Neuronal stem cell (in vitro differentiated cells): ENCODE results near the gene CMTM5.
A peak's percentile ranks its signal among the peaks of the same experiment; 100 is the strongest.

ENCODE experiments used
- DNase-seq: peaks from one replicate; pipeline ENCODE4 v3.0.0-alpha.2; 2013; ENCODE audit warnings: low spot score
- H2AFZ ChIP-seq: one replicate; pipeline ENCODE4 v1.6.1; 2013; ENCODE audit warnings: mild to moderate bottlenecking, low read length, inconsistent platforms
- H2AK5ac ChIP-seq: 2 replicates; pipeline ENCODE4 v1.6.1; 2013; ENCODE audit warnings: low read depth, mild to moderate bottlenecking, inconsistent platforms, low read length, moderate library complexity, mixed read lengths
- H2BK120ac ChIP-seq: 2 replicates; pipeline ENCODE4 v1.6.1; 2013; ENCODE audit warnings: low read depth, mild to moderate bottlenecking, inconsistent platforms, low read length, moderate library complexity, mixed read lengths
- H2BK12ac ChIP-seq: one replicate; pipeline ENCODE4 v1.6.1; 2013; ENCODE audit warnings: low read length, inconsistent platforms
- H2BK15ac ChIP-seq: 2 replicates; pipeline ENCODE4 v1.6.1; 2013; ENCODE audit warnings: mild to moderate bottlenecking, low read length, inconsistent platforms, mixed read lengths
- H2BK5ac ChIP-seq: one replicate; pipeline ENCODE4 v1.6.1; 2013; ENCODE audit warnings: inconsistent platforms, mild to moderate bottlenecking, low read length, moderate library complexity
- H3K14ac ChIP-seq: one replicate; pipeline ENCODE4 v1.6.1; 2013; ENCODE audit warnings: low read length, inconsistent platforms
- H3K18ac ChIP-seq: 2 replicates; pipeline ENCODE4 v1.6.1; 2013; ENCODE audit warnings: low read length, inconsistent platforms
- H3K23ac ChIP-seq: 2 replicates; pipeline ENCODE4 v1.6.1; 2013; ENCODE audit warnings: low read depth, mild to moderate bottlenecking, mixed read lengths, low read length, inconsistent platforms; ENCODE audit not compliant: poor library complexity
- H3K27ac ChIP-seq: replicated peaks from 3 replicates; pipeline ENCODE4 v1.5.1; 2013; ENCODE audit warnings: low read length, inconsistent platforms
- H3K27me3 ChIP-seq, 3 experiments: 2 replicates each; pipeline ENCODE4 v1.6.1; 2013; ENCODE audit warnings: low read length in 3 of 3, mild to moderate bottlenecking in 2 of 3, inconsistent platforms in 1 of 3, low read depth in 1 of 3, mixed read lengths in 1 of 3, moderate library complexity in 1 of 3; ENCODE audit not compliant: control insufficient read depth in 3 of 3, insufficient read depth in 3 of 3
- H3K36me3 ChIP-seq, 2 donors: replicated peaks in 1 of 2; 2 replicates each; pipeline ENCODE4 v1.6.1; 2013; ENCODE audit warnings: low read length in 2 of 2; ENCODE audit not compliant: control insufficient read depth in 2 of 2, insufficient read depth in 2 of 2
- H3K4ac ChIP-seq: 2 replicates; pipeline ENCODE4 v1.6.1; 2013; ENCODE audit warnings: inconsistent platforms, mild to moderate bottlenecking, low read length, moderate library complexity
- H3K4me1 ChIP-seq, 2 donors: 1 replicate in 1 of 2; 2 replicates in 1 of 2; pipeline ENCODE4 v1.6.1; 2013; ENCODE audit warnings: low read length in 2 of 2, low read depth in 1 of 2; ENCODE audit not compliant: control insufficient read depth in 2 of 2, insufficient read depth in 1 of 2
- H3K4me2 ChIP-seq: one replicate; pipeline ENCODE4 v1.6.1; 2013; ENCODE audit warnings: mild to moderate bottlenecking, low read length, inconsistent platforms; ENCODE audit not compliant: insufficient read depth, poor library complexity, severe bottlenecking
- H3K4me3 ChIP-seq, 2 donors: 2 replicates each; pipeline ENCODE4 v1.5.1; 2013; ENCODE audit warnings: low read length in 2 of 2, mild to moderate bottlenecking in 2 of 2, inconsistent platforms in 1 of 2, moderate library complexity in 1 of 2
- H3K79me1 ChIP-seq: one replicate; pipeline ENCODE4 v1.6.1; 2013; ENCODE audit warnings: low read depth, mild to moderate bottlenecking, inconsistent platforms, low read length, moderate library complexity
- H3K9ac ChIP-seq: one replicate; pipeline ENCODE4 v1.6.1; 2013; ENCODE audit warnings: mild to moderate bottlenecking, low read depth, low read length, inconsistent platforms; ENCODE audit not compliant: poor library complexity
- H3K9me3 ChIP-seq, 2 donors: replicated peaks in 1 of 2; 2 replicates each; pipeline versions ENCODE3 to v1.6.1; 2013; ENCODE audit warnings: low read length in 2 of 2, mild to moderate bottlenecking in 2 of 2, inconsistent platforms in 1 of 2, low read depth in 1 of 2, mixed read lengths in 1 of 2, moderate library complexity in 1 of 2; ENCODE audit not compliant: control insufficient read depth in 2 of 2, insufficient read depth in 1 of 2
- H4K8ac ChIP-seq: one replicate; pipeline ENCODE4 v1.6.1; 2013; ENCODE audit warnings: low read depth, mild to moderate bottlenecking, inconsistent platforms, low read length, moderate library complexity
- H4K91ac ChIP-seq: one replicate; pipeline ENCODE4 v1.6.1; 2013; ENCODE audit warnings: low read length, low read depth, mild to moderate bottlenecking, inconsistent platforms; ENCODE audit not compliant: poor library complexity
- WGBS, 2 donors: extraction: QIAGEN DNeasy Blood & Tissue Kit; methylation state at CpG; one replicate each; pipeline ENCODE4 v1.1.7; 2013; ENCODE audit warnings: missing lambda C conversion rate in 2 of 2, mixed read lengths in 1 of 2; ENCODE audit not compliant: insufficient read length in 2 of 2, insufficient replicate concordance in 1 of 2; ENCODE audit errors: extremely low coverage in 2 of 2; 5-methylcytosine and 5-hydroxymethylcytosine counted together

CMTM5 gene

GRCh38 chr14:23414906-23415820 lies 38.3 kb downstream of the CMTM5 start:
- no peaks in the 10 kb centered on the region for H3K36me3 ChIP-seq
- H2BK120ac ChIP-seq = no peak overlapping the region
- peaks cover 0 to 20% (median 0%) of the 10 kb centered on the region in 3 experiments for H3K27me3 ChIP-seq
- no CpG with 5 or more reads among the region's 39 CpGs for WGBS, 2 donors
- peaks cover 1 to 5% of the 10 kb centered on the region in 2 donors for H3K4me1 ChIP-seq
- no peak overlapping the region for H3K4ac ChIP-seq
- H3K9me3 ChIP-seq = peaks cover 0 to 2% of the 10 kb centered on the region in 2 donors
- no peak overlapping the region for H3K27ac ChIP-seq
- H3K4me2 ChIP-seq = no peak overlapping the region
- H3K18ac ChIP-seq = peak overlapping the region; percentile 38
- no peak overlapping the region for H4K8ac ChIP-seq
- no peak overlapping the region for H2AFZ ChIP-seq
- no peak overlapping the region for H4K91ac ChIP-seq
- no peak for DNase-seq
- H3K4me3 ChIP-seq = peak overlapping the region in 1 of 2 donors; percentile 36
- no peak overlapping the region for H3K9ac ChIP-seq
- no peaks in the 10 kb centered on the region for H3K79me1 ChIP-seq
- H3K14ac ChIP-seq = no peak overlapping the region
- no peak overlapping the region for H2BK15ac ChIP-seq
- H2BK12ac ChIP-seq = no peak overlapping the region
- H3K23ac ChIP-seq = peak overlapping the region; percentile 43
- peak overlapping the region; percentile 28 for H2AK5ac ChIP-seq
- H2BK5ac ChIP-seq = peak overlapping the region; percentile 36

GRCh38 chr14:23415821-23416778 lies 39.3 kb downstream of the CMTM5 start:
- Histone ChIP-seq H3K4ac (no peak overlapping the region), H3K4me1 (peaks cover 2 to 5% of the 10 kb centered on the region in 2 donors), H3K4me2 (no peak overlapping the region), H2AK5ac (peak overlapping the region; percentile 81), H2BK12ac (peak overlapping the region; percentile 58), H3K23ac (peak overlapping the region; percentile 43), H4K91ac (no peak overlapping the region), H3K9ac (no peak overlapping the region), H3K9me3 (peaks cover 0 to 4% of the 10 kb centered on the region in 2 donors), H3K27ac (no peak overlapping the region), H2BK15ac (no peak overlapping the region), H3K36me3 (no peaks in the 10 kb centered on the region), H3K27me3 (peaks cover 0 to 24% (median 0%) of the 10 kb centered on the region in 3 experiments), H2BK120ac (no peak overlapping the region), H4K8ac (no peak overlapping the region), H3K14ac (peak overlapping the region; percentile 21), H2BK5ac (no peak overlapping the region), H2AFZ (no peak overlapping the region), H3K4me3 (no peak overlapping the region), H3K79me1 (no peaks in the 10 kb centered on the region), H3K18ac (peak overlapping the region; percentile 38)
- no peak for DNase-seq
- WGBS, 2 donors = no CpG with 5 or more reads among the region's 21 CpGs

- no peak overlapping the region for H2AFZ ChIP-seq
- no peak overlapping the region for H3K9ac ChIP-seq
- H3K14ac ChIP-seq = no peak overlapping the region
- no peaks in the 10 kb centered on the region for H3K36me3 ChIP-seq
- H3K27me3 ChIP-seq = peaks cover 0 to 24% (median 0%) of the 10 kb centered on the region in 3 experiments
- peak overlapping the region; percentile 13 for H3K18ac ChIP-seq
- DNase-seq = no peak
- peak overlapping the region; percentile 0 for H2BK12ac ChIP-seq
- H2BK5ac ChIP-seq = no peak overlapping the region
- no CpG with 5 or more reads among the region's 11 CpGs for WGBS, 2 donors
- peaks cover 0 to 4% of the 10 kb centered on the region in 2 donors for H3K9me3 ChIP-seq
- peak overlapping the region; percentile 81 for H2AK5ac ChIP-seq
- no peak overlapping the region for H4K8ac ChIP-seq
- no peak overlapping the region for H3K4ac ChIP-seq
- no peak overlapping the region for H4K91ac ChIP-seq
- H3K4me1 ChIP-seq = peaks cover 0 to 2% of the 10 kb centered on the region in 2 donors
- H3K79me1 ChIP-seq = no peaks in the 10 kb centered on the region
- H3K27ac ChIP-seq = no peak overlapping the region
- no peak overlapping the region for H3K4me3 ChIP-seq
- H3K23ac ChIP-seq = no peak overlapping the region
- peak overlapping the region; percentile 55 for H2BK15ac ChIP-seq
- H3K4me2 ChIP-seq = no peak overlapping the region
- H2BK120ac ChIP-seq = no peak overlapping the region
Observed at GRCh38 chr14:23416801-23417200, 40.0 kb downstream of the CMTM5 start.
